GM21381 (cell line): ENCODE results near the gene ACSL5.

Experiments used
- ATAC-seq: cut with Tn5 transposase; IDR thresholded peaks from one replicate; pipeline ENCODE4 v1.9.1; 2021; ENCODE audit warnings: mild to moderate bottlenecking, moderate library complexity; ENCODE audit not compliant: unreplicated experiment

Gene ACSL5

GRCh38 chr10:112373912-112374338 is at the start of gene ACSL5:
Gene ACSL5 (plus strand): TSS chr10:112374116. CDS start chr10:112394947, 20,831 bp downstream.
- no peak for ATAC-seq

GRCh38 chr10:112327678-112328077 is 46.2 kb upstream of the ACSL5 start:
- ATAC-seq = no peak

GRCh38 chr10:112330162-112330561 is 43.8 kb upstream of the ACSL5 start:
- no peak for ATAC-seq

- ATAC-seq = no peak
Measured at GRCh38 chr10:112330607-112331160, 43.2 kb upstream of the ACSL5 start.

- ATAC-seq = no peak
Measured at GRCh38 chr10:112332022-112332421, 41.9 kb upstream of the ACSL5 start.

- ATAC-seq = no peak
Measured at GRCh38 chr10:112332509-112333228, 41.2 kb upstream of the ACSL5 start.

- ATAC-seq = no peak
Measured at GRCh38 chr10:112333452-112333851, 40.5 kb upstream of the ACSL5 start.

GRCh38 chr10:112335111-112335867 is 38.6 kb upstream of the ACSL5 start:
- no peak for ATAC-seq

GRCh38 chr10:112335868-112336265 is 38.0 kb upstream of the ACSL5 start:
- no peak for ATAC-seq

- no peak for ATAC-seq
Measured at GRCh38 chr10:112336556-112337201, 37.2 kb upstream of the ACSL5 start.

GRCh38 chr10:112338957-112339356 is 35.0 kb upstream of the ACSL5 start:
- ATAC-seq = no peak

- no peak for ATAC-seq
Measured at GRCh38 chr10:112340601-112341000, 33.3 kb upstream of the ACSL5 start.

GRCh38 chr10:112343056-112343806 is 30.7 kb upstream of the ACSL5 start:
- ATAC-seq = no peak

GRCh38 chr10:112344261-112344660 is 29.7 kb upstream of the ACSL5 start:
- ATAC-seq = no peak

GRCh38 chr10:112345202-112345601 is 28.7 kb upstream of the ACSL5 start:
- ATAC-seq = no peak

GRCh38 chr10:112345743-112346142 is 28.2 kb upstream of the ACSL5 start:
- no peak for ATAC-seq

GRCh38 chr10:112346774-112347173 is 27.1 kb upstream of the ACSL5 start:
- no peak for ATAC-seq

- ATAC-seq = no peak
Measured at GRCh38 chr10:112347709-112348671, 25.9 kb upstream of the ACSL5 start.

GRCh38 chr10:112348759-112349158 is 25.2 kb upstream of the ACSL5 start:
- ATAC-seq = no peak
